HG03139 (cell line): ENCODE data around the gene FMO4.
A peak's percentile ranks its signal among the peaks of the same experiment; 100 is the strongest.
"Not testable (repeated sequence)": the region's sequence is repeated elsewhere in the genome, so short reads cannot be mapped to it uniquely, and the experiment has no call there.

ENCODE experiments used
- ATAC-seq: cut with Tn5 transposase; IDR thresholded peaks from one replicate; pipeline ENCODE4 v1.9.1; 2021; ENCODE audit not compliant: unreplicated experiment

Gene FMO4

GRCh38 chr1:171313835-171314320 is at the start of gene FMO4:
FMO4 (plus strand) TSS chr1:171314183; CDS start chr1:171319826, 5,643 bp downstream.
- ATAC-seq, result peak; percentile 100

GRCh38 chr1:171265686-171266085 is 48.3 kb upstream of the FMO4 start:
- ATAC-seq, result no peak

- ATAC-seq, result no peak
These were observed 47.1 kb upstream of the FMO4 start for GRCh38 chr1:171266930-171267329.

- no peak for ATAC-seq
These were observed 46.6 kb upstream of the FMO4 start for GRCh38 chr1:171267391-171267790.

GRCh38 chr1:171270806-171271205 is 43.2 kb upstream of the FMO4 start:
- ATAC-seq, result no peak

- ATAC-seq, result no peak
These were observed 36.4 kb upstream of the FMO4 start for GRCh38 chr1:171277534-171277933.

- no peak for ATAC-seq
These were observed 34.7 kb upstream of the FMO4 start for GRCh38 chr1:171279234-171279633.

GRCh38 chr1:171279678-171280077 is 34.3 kb upstream of the FMO4 start:
- ATAC-seq, result no peak

GRCh38 chr1:171280599-171280998 is 33.4 kb upstream of the FMO4 start:
- no peak for ATAC-seq

- no peak for ATAC-seq
These were observed 27.8 kb upstream of the FMO4 start for GRCh38 chr1:171286032-171286705.

- no peak for ATAC-seq
These were observed 23.4 kb upstream of the FMO4 start for GRCh38 chr1:171290621-171291020.

- ATAC-seq, result no peak
These were observed 21.2 kb upstream of the FMO4 start for GRCh38 chr1:171292799-171293198.

- ATAC-seq, result not testable (repeated sequence)
These were observed 18.6 kb upstream of the FMO4 start for GRCh38 chr1:171295383-171295782.

- ATAC-seq, result no peak
These were observed 18.2 kb upstream of the FMO4 start for GRCh38 chr1:171295821-171296220.

GRCh38 chr1:171296897-171297296 is 17.1 kb upstream of the FMO4 start:
- ATAC-seq, result no peak

GRCh38 chr1:171298696-171299095 is 15.3 kb upstream of the FMO4 start:
- ATAC-seq, result no peak

- ATAC-seq, result no peak
These were observed 14.6 kb upstream of the FMO4 start for GRCh38 chr1:171299342-171299741.

- ATAC-seq, result no peak
These were observed 13.6 kb upstream of the FMO4 start for GRCh38 chr1:171300401-171300800.

GRCh38 chr1:171310661-171311087 is 3.3 kb upstream of the FMO4 start:
- no peak for ATAC-seq

GRCh38 chr1:171311771-171312558 is 2.0 kb upstream of the FMO4 start:
- no peak for ATAC-seq

GRCh38 chr1:171313319-171313834 is 606 bp upstream of the FMO4 start:
- ATAC-seq, result peak; percentile 41

GRCh38 chr1:171329251-171329650 is 15.3 kb downstream of the FMO4 start:
- no peak for ATAC-seq
